Ureter (tissue), 1 donor: Measurements from ENCODE around the gene CD84. TPM values are rescaled to one million over a fixed set of nuclear protein-coding genes. Genes with fewer than 3 reads are reported as not detected.
"Not testable (repeated sequence)": the region's sequence is repeated elsewhere in the genome, so short reads cannot be mapped to it uniquely, and the experiment has no call there.

Experiments
- DNase-seq: peaks from one replicate; pipeline ENCODE4 v3.0.0-alpha.2; 2020; ENCODE audit warnings: low spot score
- total RNA-seq: library from RNA; stranded (reverse); gene quantifications from one replicate; pipeline ENCODE4 v1.2.4, GENCODE V29; 2023
- donor health status: DM: yes; HTN: yes; CAD: no.

CD84 gene
- total RNA-seq, 1 donor from 2014 or later = 7.7 TPM

DNA sequence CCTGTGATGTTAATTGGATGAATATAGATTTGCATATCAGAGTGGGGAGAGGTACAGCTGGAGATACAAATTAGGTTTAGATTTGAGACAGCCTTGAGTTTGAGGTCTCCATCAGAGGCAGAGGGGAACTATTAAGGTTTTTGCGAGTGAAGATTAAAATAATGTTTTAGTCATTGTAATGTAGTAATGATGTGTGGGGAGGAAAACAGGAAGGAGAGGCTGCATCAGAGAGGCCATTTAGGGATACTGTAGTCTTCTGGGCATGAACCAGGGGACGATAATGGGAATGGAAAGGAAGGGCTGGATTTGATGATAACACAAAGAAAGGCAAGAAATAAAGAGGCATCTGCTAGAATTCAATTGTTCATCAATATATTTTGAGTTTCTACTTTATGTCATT lies 9.5 kb downstream of the CD84 start:
- no peak for DNase-seq

DNA sequence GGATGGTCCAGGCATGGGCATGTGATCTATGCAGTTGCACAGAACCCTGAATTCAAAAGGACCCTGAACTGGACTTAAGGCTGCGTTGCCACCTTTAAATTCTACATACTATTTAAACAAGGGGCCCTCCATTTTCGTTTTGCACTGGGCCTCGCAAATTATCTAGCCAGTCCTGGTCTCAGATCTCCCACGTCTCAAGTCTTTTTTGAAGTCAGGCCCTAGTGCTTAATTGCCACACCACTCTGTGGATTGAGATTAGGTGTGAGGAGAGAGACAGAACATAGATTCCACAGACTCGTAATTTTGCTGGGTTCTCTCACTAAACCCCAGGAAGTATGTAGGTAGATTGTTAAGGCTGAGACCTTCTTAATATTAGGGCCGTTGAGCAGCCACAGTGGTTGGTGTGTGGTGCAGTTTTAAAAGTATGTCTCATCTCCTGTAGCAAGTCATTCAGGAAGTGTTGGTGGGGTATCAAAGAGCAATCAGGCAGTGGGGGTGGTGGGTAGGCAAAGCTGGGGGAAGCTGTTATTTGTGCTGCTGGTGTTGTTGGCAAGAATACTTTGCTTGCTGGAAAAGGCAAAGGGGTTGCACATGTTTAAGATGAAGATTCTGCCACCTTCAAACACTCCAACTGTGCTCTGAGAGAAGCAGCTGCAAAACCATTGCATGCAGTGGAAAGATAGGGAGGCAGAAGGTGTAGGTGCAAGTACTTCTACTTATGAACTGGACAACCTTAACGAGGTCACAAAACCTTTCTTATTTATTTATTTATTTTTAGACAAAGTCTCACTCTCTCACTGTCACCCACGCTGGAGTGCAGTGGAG lies 11.2 kb downstream of the CD84 start:
- no peak for DNase-seq

DNA sequence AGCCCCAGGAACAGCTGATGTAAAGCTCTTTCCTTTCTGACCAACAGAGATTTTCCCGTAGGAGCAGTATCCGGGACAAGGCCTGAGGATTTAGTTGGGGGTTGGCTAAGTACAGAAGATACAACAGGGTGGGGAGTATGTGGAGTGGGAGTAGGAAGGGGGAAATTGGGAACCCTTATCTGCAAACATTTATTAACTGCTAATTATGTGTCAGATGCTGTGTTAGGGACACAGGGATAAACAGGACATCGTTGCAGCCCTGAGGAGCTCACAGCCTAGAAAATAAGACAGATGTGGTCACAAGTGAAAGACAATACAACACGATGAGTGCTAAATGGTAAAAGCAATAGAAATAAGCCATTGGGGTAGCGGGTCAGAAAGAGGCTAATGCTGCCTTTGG lies 12.0 kb downstream of the CD84 start:
- DNase-seq = no peak

- DNase-seq = no peak
Measured at GRCh38 chr1:160565564-160565963, 13.7 kb downstream of the CD84 start.

DNA sequence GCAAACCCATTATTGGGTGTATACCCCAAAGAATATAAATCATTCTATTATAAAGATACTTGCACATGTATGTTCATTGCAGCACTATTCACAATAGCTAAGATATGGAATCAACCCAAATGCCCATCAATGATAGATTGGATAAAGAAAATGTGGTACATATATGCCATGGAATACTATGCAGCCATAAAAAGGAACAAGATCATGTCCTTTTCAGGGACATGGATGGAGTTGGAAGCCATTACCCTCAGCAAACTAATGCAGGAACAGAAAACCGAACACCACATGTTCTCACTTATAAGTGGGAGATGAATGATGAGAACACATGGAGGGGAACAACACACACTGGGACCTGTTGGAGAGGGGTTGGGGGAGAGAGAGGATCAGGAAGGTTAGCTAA lies 16.1 kb downstream of the CD84 start:
- not testable (repeated sequence) for DNase-seq

DNA sequence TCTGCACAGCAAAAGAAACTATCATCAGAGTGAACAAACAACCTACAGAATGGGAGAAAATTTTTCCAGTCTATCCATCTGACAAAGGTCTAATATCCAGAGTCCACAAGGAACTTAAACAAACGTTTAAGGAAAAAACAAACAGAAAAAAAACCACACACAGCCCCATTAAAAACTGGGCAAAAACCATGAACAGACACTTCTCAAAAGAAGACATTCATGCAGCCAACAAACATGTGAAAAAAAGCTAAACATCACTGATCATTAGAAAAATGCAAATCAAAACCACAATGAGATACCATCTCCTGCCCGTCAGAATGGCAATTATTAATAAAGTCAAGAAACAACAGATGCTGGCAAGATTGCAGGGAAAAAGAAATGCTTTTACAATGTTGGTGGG lies 16.6 kb downstream of the CD84 start:
- not testable (repeated sequence) for DNase-seq

DNA sequence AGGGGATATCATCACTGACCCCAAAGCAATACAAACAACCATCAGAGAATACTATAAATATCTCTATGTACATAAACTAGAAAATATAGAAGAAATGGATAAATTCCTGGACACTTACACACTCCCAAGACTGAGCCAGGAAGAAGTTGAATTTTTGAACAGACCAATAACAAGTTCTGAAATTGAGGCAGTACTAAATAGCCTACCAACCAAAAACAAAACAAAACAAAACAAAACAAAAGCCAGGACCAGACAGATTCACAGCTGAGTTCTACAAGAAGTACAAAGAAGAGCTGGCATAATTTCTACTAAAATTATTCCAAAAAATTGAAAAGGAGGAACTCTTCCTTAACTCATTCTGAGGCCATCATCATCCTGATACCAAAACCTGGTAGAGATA lies 18.5 kb downstream of the CD84 start:
- DNase-seq = no peak

DNA sequence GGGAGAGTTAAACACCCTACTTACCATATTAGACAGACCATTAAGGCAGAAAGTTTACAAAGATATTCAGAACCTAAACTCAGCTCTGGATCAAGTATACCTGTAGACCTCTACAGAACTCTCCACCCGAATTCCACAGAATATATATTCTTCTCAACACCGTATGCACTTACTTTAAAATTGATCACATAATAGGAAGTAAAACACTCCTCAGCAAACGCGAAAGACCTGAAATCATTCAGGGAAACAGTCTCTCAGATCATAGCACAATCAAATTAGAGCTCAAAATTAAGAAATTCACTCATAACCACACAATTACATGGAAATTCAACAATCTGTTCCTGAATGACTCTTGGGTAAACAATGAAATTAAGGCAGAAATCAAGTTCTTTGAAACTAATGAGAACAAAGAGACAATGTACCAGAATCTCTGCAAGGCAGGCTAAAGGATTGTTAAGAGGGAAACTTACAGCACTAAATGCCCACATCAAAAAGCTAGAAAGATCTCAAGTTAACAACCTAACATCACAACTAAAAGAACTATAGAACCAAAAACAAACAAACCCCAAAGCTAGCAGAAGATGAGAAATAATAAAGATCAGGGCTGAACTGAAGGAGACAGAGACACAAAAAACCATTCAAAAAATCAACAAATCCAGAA lies 19.1 kb downstream of the CD84 start:
- DNase-seq = no peak

- not testable (repeated sequence) for DNase-seq
Measured at GRCh38 chr1:160559437-160559836, 19.9 kb downstream of the CD84 start.

- no peak for DNase-seq
Measured at GRCh38 chr1:160558660-160559380, 20.5 kb downstream of the CD84 start.

- no peak for DNase-seq
Measured at GRCh38 chr1:160553778-160554177, 25.5 kb downstream of the CD84 start.

GRCh38 chr1:160552425-160552824 lies 26.9 kb downstream of the CD84 start:
- DNase-seq = no peak

DNA sequence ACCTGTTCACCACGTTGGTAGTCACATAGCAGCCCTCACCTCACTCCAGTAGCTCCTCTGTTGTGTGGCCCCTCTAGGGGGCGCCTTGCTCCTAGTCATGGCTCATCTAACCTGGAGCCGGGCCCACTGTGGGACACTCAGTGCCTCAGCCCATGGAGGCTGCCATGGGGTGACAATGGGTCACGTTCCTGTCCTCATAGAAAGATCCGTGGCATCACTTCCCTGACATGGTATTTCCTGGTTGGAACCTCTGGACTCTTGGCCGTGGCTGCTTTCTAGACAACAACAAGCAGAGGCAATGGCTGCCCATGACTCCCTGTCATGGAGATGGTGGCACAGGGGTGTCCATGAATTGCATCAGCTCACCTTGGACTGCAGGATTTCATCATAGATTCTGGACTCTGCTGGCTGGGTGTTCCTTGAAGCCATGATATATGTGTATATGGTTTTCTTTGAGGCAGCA lies 28.7 kb downstream of the CD84 start:
- no peak for DNase-seq

DNA sequence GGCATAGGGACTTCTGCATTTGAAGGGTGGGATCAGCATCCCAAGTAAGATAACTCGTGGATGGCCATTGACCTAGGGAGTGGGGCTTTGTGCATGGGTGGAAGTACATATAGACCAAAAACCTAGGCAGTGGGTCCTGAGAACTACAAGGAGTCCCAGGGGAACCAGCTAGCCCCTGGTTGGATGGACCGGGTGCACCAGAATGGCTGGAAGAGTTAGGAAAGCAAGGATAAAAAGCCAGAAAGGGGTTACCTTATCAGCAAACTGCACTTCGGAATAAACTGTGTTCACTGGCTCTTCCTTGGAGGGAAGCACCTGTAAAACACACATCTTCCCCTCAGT lies 29.7 kb downstream of the CD84 start:
- no peak for DNase-seq

GRCh38 chr1:160548960-160549664 lies 30.2 kb downstream of the CD84 start:
- DNase-seq = no peak

GRCh38 chr1:160548183-160548582 lies 31.1 kb downstream of the CD84 start:
- DNase-seq = no peak

- no peak for DNase-seq
Measured at GRCh38 chr1:160547422-160547821, 31.9 kb downstream of the CD84 start.

GRCh38 chr1:160546942-160547341 lies 32.4 kb downstream of the CD84 start:
- no peak for DNase-seq

GRCh38 chr1:160544647-160545046 lies 34.6 kb downstream of the CD84 start:
- DNase-seq = no peak

DNA sequence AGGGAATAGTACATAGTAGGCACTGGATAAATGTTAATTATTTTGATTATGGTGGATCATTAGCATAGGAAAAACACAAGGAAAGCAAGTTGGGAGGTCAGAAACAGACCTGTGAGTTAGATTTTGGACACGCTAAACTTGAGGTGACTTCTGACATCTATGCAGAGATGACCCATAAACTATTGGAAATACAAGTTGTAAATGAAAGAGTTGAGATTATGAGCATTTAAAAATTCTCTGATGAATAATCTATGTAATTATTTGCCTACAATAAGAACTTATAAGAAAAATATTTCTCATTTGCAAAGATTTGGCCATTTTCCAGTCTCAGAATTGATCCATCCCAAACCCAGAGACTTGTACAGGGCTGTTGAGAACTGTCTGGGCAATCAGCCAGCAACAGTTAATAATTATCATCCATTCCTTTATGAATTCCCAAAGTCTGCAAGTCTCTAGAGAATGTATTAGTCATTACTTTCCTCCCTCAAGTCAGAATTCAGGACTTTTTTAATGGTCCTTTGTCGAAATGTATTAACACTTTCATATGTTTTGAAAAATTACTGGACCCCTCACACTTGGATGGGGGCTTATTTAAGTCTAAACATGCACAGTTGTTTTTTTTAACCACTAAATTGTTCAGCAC lies 36.9 kb downstream of the CD84 start:
- no peak for DNase-seq

DNA sequence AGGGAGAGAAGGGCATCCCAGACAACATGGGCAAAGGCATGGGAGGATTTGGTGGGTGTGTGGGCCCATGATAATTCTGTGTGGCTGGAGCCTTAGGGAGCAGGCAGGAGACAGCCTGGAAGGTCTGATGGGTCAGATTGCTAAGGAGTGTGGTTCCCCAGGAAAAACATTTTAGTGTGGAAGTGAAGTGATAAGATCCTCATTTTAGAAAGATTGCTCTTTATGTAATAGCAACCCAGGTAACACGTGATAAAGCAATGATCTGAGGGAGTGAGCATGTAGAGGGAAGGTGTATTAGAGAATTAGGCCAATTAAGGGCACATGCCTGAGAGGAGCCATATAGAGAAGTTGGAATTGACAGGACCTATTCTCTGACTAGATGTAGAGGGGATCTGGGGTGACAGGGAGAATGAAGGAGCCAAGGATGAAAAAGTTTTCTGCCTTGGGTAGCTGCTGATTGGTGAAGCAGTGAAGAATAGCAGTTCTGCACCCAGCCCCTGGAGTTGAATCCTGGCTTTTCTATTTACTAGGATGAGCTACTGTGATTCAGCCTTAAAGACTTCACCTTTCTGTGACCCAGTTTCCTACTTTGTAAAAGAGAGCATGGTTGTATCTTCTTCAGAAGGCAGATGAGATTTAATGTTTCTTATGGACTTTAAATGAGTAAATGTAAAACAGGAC lies 37.5 kb downstream of the CD84 start:
- no peak for DNase-seq
